DOHH2 (cell line): ENCODE data around the gene RORC.

Experiments used
- H3F3A ChIP-seq: fragments of 200-600 bp; sonication (generic), shearing (Covaris generic); 2 replicates; pipeline ENCODE4 v1.6.0; 2016; ENCODE audit warnings: antibody characterized with exemption, mild to moderate bottlenecking; ENCODE audit not compliant: control insufficient read depth, insufficient read depth
- H3K27ac ChIP-seq: fragments of 200-600 bp; sonication (generic); 2 replicates; pipeline ENCODE4 v1.5.1; 2014; ENCODE audit warnings: low read depth, mild to moderate bottlenecking, low read length, moderate library complexity
- H3K27me3 ChIP-seq: fragments of 200-600 bp; sonication (generic); 2 replicates; pipeline ENCODE4 v1.6.1; 2014; ENCODE audit warnings: mild to moderate bottlenecking, low read length, mixed read lengths; ENCODE audit not compliant: control insufficient read depth
- H3K36me3 ChIP-seq: fragments of 200-600 bp; sonication (generic); 2 replicates; pipeline ENCODE4 v1.6.1; 2014; ENCODE audit warnings: mild to moderate bottlenecking, low read length, moderate library complexity, mixed read lengths; ENCODE audit not compliant: control insufficient read depth
- H3K4me1 ChIP-seq: fragments of 200-600 bp; sonication (generic); 2 replicates; pipeline ENCODE4 v1.6.1; 2014; ENCODE audit warnings: mild to moderate bottlenecking, low read length, mixed read lengths; ENCODE audit not compliant: control insufficient read depth
- H3K4me2 ChIP-seq: fragments of 200-600 bp; sonication (generic); 2 replicates; pipeline ENCODE4 v1.6.0; 2014; ENCODE audit warnings: mild to moderate bottlenecking, low read length, moderate library complexity
- H3K4me3 ChIP-seq: fragments of 200-600 bp; sonication (generic); 2 replicates; pipeline ENCODE4 v1.5.1; 2014; ENCODE audit warnings: mild to moderate bottlenecking, low read length, mixed read lengths
- H3K79me2 ChIP-seq: fragments of 200-600 bp; sonication (generic); 2 replicates; pipeline ENCODE4 v1.6.1; 2014; ENCODE audit warnings: mild to moderate bottlenecking, low read length, mixed read lengths; ENCODE audit not compliant: control insufficient read depth
- H3K9me2 ChIP-seq: fragments of 200-600 bp; sonication (generic); replicated peaks from 2 replicates; pipeline ENCODE4 v1.6.1; 2014; ENCODE audit warnings: mild to moderate bottlenecking, low read length, mixed read lengths; ENCODE audit not compliant: control insufficient read depth
- H3K9me3 ChIP-seq: fragments of 200-600 bp; sonication (generic); 2 replicates; pipeline ENCODE4 v1.6.1; 2014; ENCODE audit warnings: antibody characterized with exemption, low read length, mixed read lengths; ENCODE audit not compliant: control insufficient read depth, insufficient read depth
- H4K20me1 ChIP-seq: fragments of 200-600 bp; sonication (generic); 2 replicates; pipeline ENCODE4 v1.6.0; 2014; ENCODE audit warnings: low read depth, mild to moderate bottlenecking, antibody characterized with exemption, low read length, moderate library complexity; ENCODE audit not compliant: control insufficient read depth, insufficient read depth
- CTCF ChIP-seq: fragments of 200-600 bp; sonication (generic); IDR thresholded peaks from one replicate; pipeline ENCODE4 v1.5.1; 2014; ENCODE audit warnings: antibody characterized with exemption, mild to moderate bottlenecking, low read depth, low read length; ENCODE audit not compliant: poor library complexity, severe bottlenecking
- EZH2phosphoT487 ChIP-seq: fragments of 200-600 bp; sonication (generic); IDR thresholded peaks from 2 replicates; pipeline ENCODE4 v1.6.1; 2017; ENCODE audit warnings: borderline replicate concordance, mild to moderate bottlenecking, antibody characterized with exemption, low read length, moderate library complexity, mixed read lengths

Gene RORC

GRCh38 chr1:151819227-151819835, 12.3 kb downstream of the RORC start:
- no peaks in the 10 kb centered on the region for H3K9me2 ChIP-seq
- peaks cover 16% of the 10 kb centered on the region for H3K27me3 ChIP-seq
- peaks cover 3% of the 10 kb centered on the region; the same call in 1 of the 2 replicates for H3K4me1 ChIP-seq
- no peaks in the 10 kb centered on the region for H3K79me2 ChIP-seq
- H3K36me3 ChIP-seq: no peaks in the 10 kb centered on the region
- H3K4me2 ChIP-seq: no peak overlapping the region
- H4K20me1 ChIP-seq: no peaks in the 10 kb centered on the region
- H3K9me3 ChIP-seq: no peaks in the 10 kb centered on the region
- TF ChIP-seq CTCF: no peak
- no peak for TF ChIP-seq EZH2phosphoT487
- H3K27ac ChIP-seq: no peak overlapping the region
- H3F3A ChIP-seq: no peaks in the 10 kb centered on the region
- no peak overlapping the region for H3K4me3 ChIP-seq

- peaks cover 16% of the 10 kb centered on the region for H3K27me3 ChIP-seq
These were observed 14.3 kb downstream of the RORC start for GRCh38 chr1:151817353-151817730.

GRCh38 chr1:151816548-151817352, 14.9 kb downstream of the RORC start:
- Histone ChIP-seq H3K27ac (no peak overlapping the region), H3F3A (no peaks in the 10 kb centered on the region), H4K20me1 (no peaks in the 10 kb centered on the region), H3K79me2 (no peaks in the 10 kb centered on the region), H3K4me2 (no peak overlapping the region), H3K9me2 (no peaks in the 10 kb centered on the region), H3K27me3 (peaks cover 16% of the 10 kb centered on the region), H3K9me3 (no peaks in the 10 kb centered on the region), H3K36me3 (no peaks in the 10 kb centered on the region), H3K4me1 (peaks cover 3% of the 10 kb centered on the region; the same call in 1 of the 2 replicates), H3K4me3 (no peak overlapping the region)
- no peak for TF ChIP-seq CTCF
- TF ChIP-seq EZH2phosphoT487: no peak

More at GRCh38 chr1:151817353-151817730, 14.3 kb downstream of the RORC start:
- H3K4me2 ChIP-seq: no peak overlapping the region
- no peaks in the 10 kb centered on the region for H3K9me2 ChIP-seq
- H3K36me3 ChIP-seq: no peaks in the 10 kb centered on the region
- TF ChIP-seq CTCF (no peak), EZH2phosphoT487 (no peak)
- no peaks in the 10 kb centered on the region for H3F3A ChIP-seq
- H3K4me1 ChIP-seq: peaks cover 3% of the 10 kb centered on the region; the same call in 1 of the 2 replicates
- H4K20me1 ChIP-seq: no peaks in the 10 kb centered on the region
- no peaks in the 10 kb centered on the region for H3K79me2 ChIP-seq
- H3K27ac ChIP-seq: no peak overlapping the region
- no peak overlapping the region for H3K4me3 ChIP-seq
- H3K9me3 ChIP-seq: no peaks in the 10 kb centered on the region
